Adipocyte (in vitro differentiated cells): Measurements from ENCODE around the gene CRTC1.

Experiments used
- DNase-seq: peaks from one replicate; pipeline ENCODE4 v3.0.0-alpha.2; 2015; ENCODE audit warnings: low read depth
- H3K27me3 ChIP-seq: replicated peaks from 2 replicates; pipeline ENCODE4 v1.7.0; 2013; ENCODE audit warnings: mild to moderate bottlenecking, low read length, moderate library complexity; ENCODE audit not compliant: control insufficient read depth, insufficient read depth
- H3K36me3 ChIP-seq: 2 replicates; pipeline ENCODE4 v1.7.0; 2013; ENCODE audit warnings: low read length, mild to moderate bottlenecking, moderate library complexity; ENCODE audit not compliant: control insufficient read depth, insufficient read depth, severe bottlenecking
- H3K4me1 ChIP-seq: 2 replicates; pipeline ENCODE4 v1.7.0; 2013; ENCODE audit warnings: mild to moderate bottlenecking, low read length, moderate library complexity; ENCODE audit not compliant: control insufficient read depth, insufficient read depth
- H3K4me3 ChIP-seq: 2 replicates; pipeline ENCODE4 v1.7.0; 2013; ENCODE audit warnings: mild to moderate bottlenecking, low read length, moderate library complexity
- H3K9ac ChIP-seq: 2 replicates; pipeline ENCODE4 v1.7.0; 2013; ENCODE audit warnings: mild to moderate bottlenecking, low read length, moderate library complexity
- H3K9me3 ChIP-seq: 2 replicates; pipeline ENCODE4 v1.7.0; 2013; ENCODE audit warnings: mild to moderate bottlenecking, low read length, moderate library complexity; ENCODE audit not compliant: control insufficient read depth

The CRTC1 gene

GRCh38 chr19:18683109-18683957 is at the start of gene CRTC1:
Gene CRTC1, plus strand, starts transcription at chr19:18683680. Its CDS starts 23 bp downstream, at chr19:18683703.
- peak; percentile 95 for DNase-seq
- peak within 1 kb of the TSS; percentile 86 for H3K9ac ChIP-seq
- no peaks in the 10 kb centered on the region for H3K9me3 ChIP-seq
- H3K4me3 ChIP-seq, result peak within 1 kb of the TSS; percentile 86
- H3K27me3 ChIP-seq, result no peaks in the 10 kb centered on the region
- no peaks in the 10 kb centered on the region for H3K36me3 ChIP-seq
- H3K4me1 ChIP-seq, result peaks cover 38% of the 10 kb centered on the region

GRCh38 chr19:18634612-18635297 is 48.7 kb upstream of the CRTC1 start:
- Histone ChIP-seq H3K27me3 (no peaks in the 10 kb centered on the region), H3K4me3 (no peak overlapping the region), H3K36me3 (no peaks in the 10 kb centered on the region), H3K4me1 (peaks cover 31% of the 10 kb centered on the region), H3K9ac (peak overlapping the region; percentile 11), H3K9me3 (no peaks in the 10 kb centered on the region)
- no peak for DNase-seq

- no peak overlapping the region for H3K4me3 ChIP-seq
- no peaks in the 10 kb centered on the region for H3K9me3 ChIP-seq
These were observed 47.7 kb upstream of the CRTC1 start for GRCh38 chr19:18635831-18636182.

GRCh38 chr19:18636183-18636968 is 47.1 kb upstream of the CRTC1 start:
- H3K4me3 ChIP-seq, result peak overlapping the region; percentile 74
- no peaks in the 10 kb centered on the region for H3K27me3 ChIP-seq
- peaks cover 25% of the 10 kb centered on the region for H3K4me1 ChIP-seq

More at GRCh38 chr19:18635831-18636182, 47.7 kb upstream of the CRTC1 start:
- Histone ChIP-seq H3K27me3 (no peaks in the 10 kb centered on the region), H3K36me3 (no peaks in the 10 kb centered on the region), H3K9ac (peak overlapping the region; percentile 40), H3K4me1 (peaks cover 25% of the 10 kb centered on the region)
- no peak for DNase-seq

GRCh38 chr19:18636969-18637629 is 46.4 kb upstream of the CRTC1 start, which contains the start of gene KLHL26:
Gene KLHL26, plus strand, starts transcription at chr19:18637028. Its CDS starts 27 bp downstream, at chr19:18637055.
- peaks cover 25% of the 10 kb centered on the region for H3K4me1 ChIP-seq
- H3K9me3 ChIP-seq, result no peaks in the 10 kb centered on the region
- peak within 1 kb of the TSS; percentile 92 for H3K4me3 ChIP-seq
- no peaks in the 10 kb centered on the region for H3K27me3 ChIP-seq
- no peak for DNase-seq
- peak within 1 kb of the TSS; percentile 93 for H3K9ac ChIP-seq
- no peaks in the 10 kb centered on the region for H3K36me3 ChIP-seq

More at GRCh38 chr19:18636183-18636968, 47.1 kb upstream of the CRTC1 start:
- Histone ChIP-seq H3K36me3 (no peaks in the 10 kb centered on the region), H3K9me3 (no peaks in the 10 kb centered on the region), H3K9ac (peak overlapping the region; percentile 60)
- DNase-seq, result peak; percentile 99

- H3K9ac ChIP-seq, result peak overlapping the region; percentile 93
- peak overlapping the region; percentile 92 for H3K4me3 ChIP-seq
- peaks cover 25% of the 10 kb centered on the region for H3K4me1 ChIP-seq
- no peak for DNase-seq
- no peaks in the 10 kb centered on the region for H3K9me3 ChIP-seq
- no peaks in the 10 kb centered on the region for H3K27me3 ChIP-seq
- H3K36me3 ChIP-seq, result no peaks in the 10 kb centered on the region
These were observed 45.5 kb upstream of the CRTC1 start for GRCh38 chr19:18637673-18638630.

GRCh38 chr19:18639706-18640243 is 43.7 kb upstream of the CRTC1 start:
- no peak overlapping the region for H3K9ac ChIP-seq
- H3K36me3 ChIP-seq, result no peaks in the 10 kb centered on the region
- peaks cover 22% of the 10 kb centered on the region for H3K4me1 ChIP-seq
- no peaks in the 10 kb centered on the region for H3K27me3 ChIP-seq
- peak; percentile 44 for DNase-seq
- no peak overlapping the region for H3K4me3 ChIP-seq
- no peaks in the 10 kb centered on the region for H3K9me3 ChIP-seq

- Histone ChIP-seq H3K36me3 (no peaks in the 10 kb centered on the region), H3K4me1 (peaks cover 21% of the 10 kb centered on the region), H3K9me3 (no peaks in the 10 kb centered on the region), H3K4me3 (no peak overlapping the region), H3K27me3 (no peaks in the 10 kb centered on the region), H3K9ac (peak overlapping the region; percentile 50)
- DNase-seq, result no peak
These were observed 39.1 kb upstream of the CRTC1 start for GRCh38 chr19:18644196-18645034.

- Histone ChIP-seq H3K36me3 (no peaks in the 10 kb centered on the region), H3K9me3 (no peaks in the 10 kb centered on the region), H3K27me3 (no peaks in the 10 kb centered on the region), H3K4me3 (no peak overlapping the region), H3K9ac (peak overlapping the region; percentile 50), H3K4me1 (peaks cover 24% of the 10 kb centered on the region)
- no peak for DNase-seq
These were observed 38.4 kb upstream of the CRTC1 start for GRCh38 chr19:18645035-18645511.
